T follicular helper cell (primary cell): Measurements from ENCODE around the gene CCDC102A.

Experiments
- DNase-seq: peaks from one replicate; pipeline ENCODE4 v3.0.0-alpha.2; 2020; ENCODE audit warnings: low read depth

CCDC102A gene

DNA sequence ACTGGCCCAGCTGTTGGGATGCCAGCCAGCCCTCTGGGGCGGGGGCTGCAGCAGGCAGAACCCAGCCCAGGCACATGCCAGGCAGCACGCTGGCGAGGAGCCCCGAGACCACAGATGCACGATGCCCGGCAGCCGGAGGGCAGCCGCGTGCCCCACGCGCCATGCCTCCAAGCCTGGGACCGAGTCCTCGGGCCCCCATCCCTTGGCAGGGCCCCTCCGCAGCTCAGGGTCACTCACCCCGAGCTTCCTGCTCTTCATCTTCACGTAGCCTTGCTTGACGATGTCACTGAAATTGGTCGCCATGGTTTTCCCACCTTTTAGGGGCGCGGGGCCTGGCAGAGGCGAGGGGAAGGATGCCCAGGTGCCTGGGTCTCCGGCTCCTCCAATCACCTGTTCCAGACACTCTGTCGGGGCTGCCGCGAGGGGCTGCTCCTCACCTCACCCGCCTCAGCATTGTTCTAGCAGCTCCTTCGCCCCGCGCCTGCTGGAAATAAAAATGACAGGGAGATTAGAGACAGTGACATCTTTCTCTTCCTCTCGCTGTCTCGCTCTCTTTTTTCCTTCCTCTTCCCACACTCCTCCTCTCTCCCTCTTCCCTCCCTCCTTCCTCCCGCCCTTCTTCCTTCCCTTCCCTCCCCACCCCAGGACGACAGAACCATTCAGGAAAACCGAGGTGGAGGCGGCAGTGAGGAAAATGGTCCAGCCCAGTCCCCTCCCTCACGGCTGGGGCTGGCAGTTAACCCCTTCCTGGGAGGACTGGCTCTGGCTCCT, 57.0 kb downstream of the CCDC102A start:
- DNase-seq: no peak

DNA sequence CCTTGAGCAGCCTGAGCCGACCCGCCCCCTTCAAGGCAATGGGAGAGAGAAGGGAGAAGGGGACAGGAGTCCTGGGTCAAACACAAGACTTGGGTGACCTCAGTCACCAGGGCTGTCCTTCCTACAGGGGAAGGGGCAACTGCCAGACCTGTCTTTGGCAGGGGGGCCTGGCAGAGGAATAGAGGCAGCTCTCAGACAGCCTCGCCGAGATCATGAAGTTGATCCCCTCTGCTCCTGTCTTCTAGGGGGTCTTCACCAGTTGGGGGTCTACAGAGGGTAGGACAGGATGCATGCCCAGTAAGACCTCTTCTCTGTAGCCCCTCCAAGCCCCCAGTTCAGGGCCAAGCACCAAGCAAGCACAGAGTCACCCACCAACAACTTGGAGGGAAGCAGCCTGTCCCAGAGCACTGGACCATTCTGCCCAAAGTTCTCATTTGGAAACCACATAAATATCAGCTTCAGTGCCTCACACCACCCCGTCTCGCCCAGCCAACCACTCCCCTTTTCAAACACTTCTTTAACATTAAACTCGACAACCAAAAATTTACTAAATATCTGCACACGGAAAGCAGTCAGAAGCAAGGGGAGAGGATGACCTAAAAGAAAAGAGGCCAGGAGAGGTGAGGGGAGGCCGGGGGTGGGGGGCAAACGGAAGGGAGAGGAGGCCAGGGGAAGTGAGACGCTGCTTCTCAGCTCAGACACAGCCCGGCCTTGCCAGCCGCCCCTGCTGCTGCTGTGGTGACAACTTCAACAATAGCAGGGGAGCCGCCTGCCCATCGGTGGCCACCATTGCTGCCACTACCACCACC, 57.8 kb downstream of the CCDC102A start:
- DNase-seq: no peak

DNA sequence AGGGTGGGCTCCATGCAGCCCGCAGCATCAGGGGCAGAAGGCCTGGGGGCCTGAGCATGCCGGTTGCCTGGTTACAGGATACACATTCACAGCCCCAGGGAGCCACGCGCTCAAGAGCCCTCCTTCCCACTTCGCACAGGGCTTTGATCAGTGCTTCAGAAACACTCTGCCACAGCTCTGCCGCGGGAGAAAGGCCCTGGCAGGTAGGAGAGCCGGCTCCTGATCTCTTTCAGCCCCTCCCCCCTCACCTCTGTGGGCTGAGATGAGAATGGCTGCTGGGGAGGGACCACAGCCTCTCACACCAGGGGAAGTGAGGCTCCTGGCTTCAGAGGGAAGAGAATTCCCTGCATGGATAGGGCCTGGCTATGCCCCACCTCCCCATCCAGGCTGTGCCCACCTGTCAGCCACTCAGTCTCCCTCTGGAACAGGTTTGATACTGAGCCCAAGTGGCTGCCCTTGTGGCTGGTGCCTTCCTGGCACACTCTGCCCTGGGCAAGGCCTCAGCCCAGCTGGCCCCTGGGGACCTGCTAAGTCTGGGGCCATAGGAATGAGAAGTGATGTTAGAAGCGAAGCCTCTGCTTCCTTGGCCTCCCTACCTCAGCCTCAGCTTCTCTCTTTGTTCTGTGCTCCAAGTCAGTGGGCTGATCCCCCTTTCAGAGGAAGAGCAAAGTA, 58.7 kb downstream of the CCDC102A start:
- DNase-seq: no peak

DNA sequence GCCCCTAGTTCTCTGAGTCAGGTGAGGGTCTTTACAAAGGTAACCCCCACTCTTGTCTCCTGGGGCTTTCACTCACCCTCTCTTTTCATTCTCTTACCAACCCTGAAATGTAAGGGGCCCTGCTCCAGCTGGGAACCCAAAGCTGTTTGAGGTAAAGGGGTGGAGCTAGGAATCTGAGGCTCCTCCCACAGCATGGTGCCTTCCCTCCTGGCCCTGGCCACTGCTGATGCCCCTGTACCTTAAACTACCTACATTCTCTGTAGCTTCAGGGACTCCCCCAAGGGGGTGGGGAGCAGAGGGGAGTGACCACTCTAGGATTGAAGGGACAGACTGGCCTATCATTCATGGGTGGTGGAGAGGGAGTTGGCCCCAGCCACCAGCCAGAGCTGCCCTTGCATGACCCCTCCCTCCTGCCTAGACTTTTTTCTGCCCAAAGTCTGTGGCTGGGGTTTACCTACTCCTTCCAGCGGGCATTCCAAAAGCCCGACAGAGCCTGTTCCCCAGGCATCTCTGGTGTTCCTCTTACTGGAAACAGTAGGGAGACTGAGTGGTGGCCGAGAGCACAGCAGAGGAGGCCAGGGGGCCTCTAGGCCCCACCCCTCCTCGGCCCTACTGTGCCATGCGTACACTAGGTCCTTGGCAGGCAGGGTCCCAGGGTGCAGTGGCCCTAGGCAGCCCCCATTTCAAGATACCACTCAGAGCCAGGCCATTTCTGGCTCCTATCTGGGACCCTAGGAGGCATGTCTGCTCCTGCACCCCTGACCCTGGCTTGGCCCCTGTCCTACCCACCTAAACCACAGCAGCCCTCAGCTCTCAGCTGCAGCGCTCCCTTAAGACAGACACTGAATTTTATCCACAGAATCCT, 59.6 kb downstream of the CCDC102A start:
- DNase-seq: no peak

DNA sequence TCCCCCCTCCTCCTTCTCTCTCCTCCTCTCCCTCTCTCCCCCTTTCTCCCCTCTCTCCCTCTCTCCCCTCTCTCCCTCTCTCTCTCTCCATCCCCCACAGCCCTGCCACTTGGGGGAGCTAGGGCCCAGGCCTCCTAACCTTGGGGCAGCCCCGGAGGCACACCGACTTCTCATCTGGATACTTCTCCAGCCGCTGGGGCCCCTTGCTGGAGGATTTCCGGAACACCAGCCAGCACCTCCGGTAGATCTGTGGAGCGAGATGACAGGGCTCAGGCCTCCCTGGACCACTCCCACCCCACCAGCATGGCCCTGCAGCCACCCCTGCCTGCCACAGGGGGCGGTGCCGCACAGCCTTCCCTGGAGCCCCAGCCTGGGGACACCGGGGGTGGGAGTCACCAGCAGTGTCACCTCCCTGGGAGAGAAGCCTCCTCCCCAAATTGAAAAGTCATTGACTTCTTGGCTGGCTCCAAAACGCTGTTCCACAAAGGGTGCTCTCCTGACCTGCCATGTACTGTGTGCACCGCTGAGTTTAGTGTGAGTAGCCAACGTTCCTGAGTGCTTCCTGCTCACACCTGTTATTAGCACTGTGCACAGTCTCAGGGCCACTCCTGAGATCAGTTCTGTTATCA, 60.5 kb downstream of the CCDC102A start:
- peak; percentile 64 for DNase-seq

DNA sequence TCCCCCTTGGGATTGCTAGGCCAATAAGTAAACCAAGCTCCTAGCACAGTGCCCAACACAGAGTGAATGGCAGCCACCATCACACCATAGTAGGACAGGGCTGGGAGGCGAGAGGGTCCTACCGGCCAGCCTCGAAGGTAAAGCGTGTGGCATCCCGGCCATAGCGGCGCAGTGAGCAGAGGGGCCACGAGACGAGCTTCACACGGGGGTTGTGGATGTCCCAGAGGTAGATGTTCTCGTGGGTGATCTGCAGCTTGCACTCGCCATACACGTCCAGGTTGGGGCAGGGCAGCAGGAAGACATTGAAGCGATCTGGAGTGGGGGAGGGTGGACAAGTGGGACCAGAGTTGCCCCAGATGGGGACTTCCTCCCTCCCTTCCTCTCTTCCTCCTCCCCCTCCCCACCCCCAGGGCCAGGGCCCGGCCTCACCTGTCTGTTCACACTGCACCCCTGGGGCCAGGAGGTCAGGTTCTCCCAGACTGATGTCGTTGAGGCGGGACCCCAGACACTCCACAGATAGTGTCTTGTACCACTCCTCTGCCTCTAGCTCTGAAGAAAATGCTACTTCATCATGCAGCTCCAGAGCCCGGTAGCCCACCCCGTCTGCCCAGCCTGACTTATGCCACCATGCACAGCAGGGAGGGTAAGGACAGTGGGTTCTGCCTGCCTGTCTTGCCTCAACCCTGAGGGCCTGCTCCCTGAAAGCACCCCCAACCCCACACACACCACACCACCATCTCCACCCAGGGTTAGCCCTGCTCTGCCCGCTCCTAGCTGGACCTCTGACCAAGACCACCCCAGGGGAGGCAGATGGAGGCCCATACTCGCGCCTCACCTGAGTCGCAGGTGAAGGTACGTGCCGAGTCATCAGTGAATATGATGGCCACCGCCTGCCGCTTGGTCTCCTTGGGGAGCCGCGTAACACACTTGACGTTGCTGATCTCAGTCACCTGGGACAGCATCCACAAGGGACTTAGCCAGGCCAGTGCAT, 61.4 kb downstream of the CCDC102A start:
- DNase-seq: no peak

DNA sequence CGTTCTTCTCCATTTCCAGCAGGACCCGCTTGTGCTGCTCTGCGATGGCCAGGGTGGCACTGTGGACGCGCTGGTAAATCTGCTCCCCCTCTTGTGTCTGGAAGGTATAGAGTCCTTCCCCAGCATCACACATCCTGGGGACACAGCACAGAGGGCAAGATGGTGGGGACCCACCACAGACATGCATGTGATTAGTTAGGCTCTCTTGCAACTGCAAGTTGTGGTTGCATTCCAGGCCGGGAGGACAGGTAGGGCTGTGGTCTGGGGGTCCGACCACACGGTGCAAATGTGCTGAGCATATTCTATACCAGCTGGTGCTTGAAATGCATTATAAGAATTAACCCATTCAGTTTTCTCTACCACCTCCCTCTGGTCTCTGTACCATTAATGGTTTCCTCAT, 62.5 kb downstream of the CCDC102A start:
- no peak for DNase-seq

DNA sequence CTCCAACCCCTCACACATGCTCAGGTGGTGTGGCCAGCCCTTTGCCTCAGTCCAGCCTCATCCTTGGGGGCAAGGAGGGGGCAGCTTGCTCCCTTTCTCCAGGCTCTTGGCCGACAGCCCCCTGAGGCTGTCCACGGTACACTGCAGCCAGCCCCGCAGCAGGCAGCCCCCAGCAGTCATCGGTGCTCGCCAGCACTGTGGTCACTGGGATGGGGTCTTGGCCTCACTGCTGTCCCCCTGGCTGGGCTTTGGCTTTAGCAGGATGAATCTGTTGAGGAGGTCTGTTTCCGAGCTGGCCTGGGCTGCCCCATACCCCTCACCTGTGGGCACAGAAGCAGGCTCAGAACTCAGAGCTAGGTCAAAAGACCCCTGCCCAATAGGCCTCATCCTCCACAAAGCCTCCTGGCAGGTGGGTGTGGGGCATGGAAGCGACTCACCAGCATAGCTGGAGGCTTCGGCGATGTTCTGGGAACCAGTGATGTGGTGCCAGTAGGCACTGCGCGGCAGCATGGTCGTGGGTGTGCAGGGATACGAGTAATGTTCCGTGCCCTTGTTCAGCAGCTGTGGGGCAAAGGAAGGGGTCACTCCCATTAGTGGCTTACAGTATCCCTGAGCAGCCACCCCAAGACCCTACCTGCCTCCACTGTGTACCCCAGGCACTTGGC, 63.1 kb downstream of the CCDC102A start:
- DNase-seq: no peak

DNA sequence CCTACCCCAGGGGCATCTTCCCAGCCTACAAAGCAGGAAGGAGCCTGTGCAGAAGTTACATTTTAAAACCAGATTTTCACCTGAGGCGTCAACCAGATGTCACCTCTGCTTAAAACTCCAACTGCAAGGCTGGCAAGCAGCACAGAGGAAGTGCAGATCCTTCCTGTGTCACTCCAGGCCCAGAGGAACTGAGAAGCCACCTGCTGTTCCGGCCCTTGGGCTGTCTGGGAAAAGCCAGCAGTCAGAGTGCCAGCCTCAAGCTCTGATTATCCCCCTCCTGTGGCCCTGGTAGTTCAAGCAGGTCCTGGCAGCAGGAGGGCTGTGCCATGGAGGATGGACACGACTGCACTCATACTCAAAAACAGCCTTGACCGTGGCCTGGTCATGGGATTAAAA, 63.7 kb downstream of the CCDC102A start:
- no peak for DNase-seq

DNA sequence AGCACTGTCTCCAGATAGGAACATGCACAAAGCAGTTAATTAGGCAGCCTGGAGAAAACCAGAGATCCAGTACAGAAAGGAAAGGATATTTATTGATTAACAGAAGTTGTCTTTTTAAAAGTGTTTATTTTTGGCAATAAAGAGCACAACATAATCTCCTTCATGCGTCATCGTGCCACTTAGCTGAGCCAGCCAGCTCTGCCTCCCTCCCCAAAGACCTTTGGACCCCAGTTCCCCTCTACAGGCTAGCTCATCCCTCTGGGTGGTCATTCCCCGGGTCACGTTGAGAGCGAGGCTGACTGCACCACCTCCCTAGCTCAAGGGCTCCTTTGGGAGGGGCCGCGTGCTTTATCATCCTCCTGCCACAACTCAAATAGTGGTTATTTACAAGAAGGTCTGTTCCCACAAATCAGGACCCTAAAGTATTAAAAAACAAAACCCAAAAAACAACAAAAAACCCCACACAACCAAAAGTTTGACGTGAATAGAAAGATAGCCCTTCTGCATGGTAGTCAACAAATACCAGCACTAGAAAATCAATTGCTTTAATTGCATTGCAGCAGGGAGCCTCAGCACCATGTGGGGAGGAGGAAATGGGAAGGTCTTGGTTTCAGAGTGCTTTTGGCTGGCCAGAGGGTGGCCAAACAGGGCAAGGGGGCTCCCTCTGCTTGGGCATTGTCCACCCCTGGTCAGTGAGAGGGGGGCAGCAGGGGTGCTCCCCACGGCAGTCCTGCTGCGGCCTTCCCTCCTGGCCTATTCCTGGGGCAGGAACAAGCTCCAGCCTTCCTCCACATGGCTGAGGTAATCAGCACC, 64.3 kb downstream of the CCDC102A start:
- DNase-seq: no peak

DNA sequence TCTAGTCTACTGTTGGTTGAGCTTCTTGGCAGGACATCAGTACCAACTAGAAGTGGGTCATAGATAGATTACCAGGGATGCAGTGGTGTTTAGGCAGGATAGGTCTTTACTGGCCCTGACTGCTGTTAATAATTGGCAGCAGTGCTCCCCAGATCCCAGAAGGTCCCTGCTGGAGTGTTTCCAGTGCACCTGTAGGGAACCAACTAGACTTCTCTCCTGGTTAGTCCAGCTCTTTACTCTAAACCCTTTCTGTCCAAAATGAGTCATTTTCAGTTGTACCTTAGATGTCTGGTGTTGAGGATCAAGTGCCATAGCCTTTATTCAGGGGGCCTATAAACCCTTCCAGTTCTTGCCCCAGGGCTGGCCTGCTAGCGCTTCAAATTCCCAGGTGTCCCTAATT, 65.2 kb downstream of the CCDC102A start:
- no peak for DNase-seq

DNA sequence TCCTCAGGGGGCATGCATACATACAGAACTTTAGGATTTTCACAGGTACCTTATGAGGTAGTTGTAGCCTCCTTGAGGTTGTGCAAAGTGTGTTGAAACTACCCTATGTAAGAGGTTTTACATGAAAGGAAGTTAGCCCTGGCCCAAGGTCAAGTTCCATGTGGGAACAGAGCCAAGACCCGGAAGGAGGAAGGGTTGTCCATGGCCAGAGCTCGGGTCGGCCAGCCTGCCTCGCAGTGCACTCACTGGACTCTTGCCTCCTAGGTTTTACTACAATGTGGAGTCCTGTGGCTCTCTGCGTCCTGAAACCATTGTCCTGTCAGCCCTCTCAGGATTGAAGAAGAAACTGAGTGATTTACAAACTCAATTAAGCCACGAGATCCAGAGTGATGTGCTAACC, 65.7 kb downstream of the CCDC102A start:
- DNase-seq: no peak

DNA sequence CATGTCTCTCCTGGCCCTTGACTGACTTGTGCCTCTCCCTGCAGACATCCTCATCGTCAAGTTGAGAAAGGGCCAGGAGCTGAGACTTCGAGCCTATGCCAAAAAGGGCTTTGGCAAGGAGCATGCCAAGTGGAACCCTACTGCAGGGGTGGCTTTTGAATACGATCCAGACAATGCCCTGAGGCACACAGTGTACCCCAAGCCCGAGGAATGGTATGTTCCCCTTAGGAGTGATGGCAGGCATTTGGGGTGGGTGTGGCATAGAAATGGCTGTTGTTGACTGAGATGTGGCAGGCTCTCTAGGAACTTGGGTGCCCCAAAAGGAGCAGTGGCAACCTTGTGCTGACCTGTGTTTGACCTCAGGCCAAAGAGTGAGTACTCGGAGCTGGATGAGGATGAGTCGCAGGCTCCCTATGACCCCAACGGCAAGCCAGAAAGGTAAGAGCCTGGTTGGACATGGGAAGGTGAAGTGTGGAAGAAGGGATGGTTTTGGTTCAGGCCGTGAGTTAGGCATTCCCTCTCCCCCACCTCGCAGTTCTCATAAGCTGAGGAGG, 66.4 kb downstream of the CCDC102A start:
- DNase-seq: no peak

DNA sequence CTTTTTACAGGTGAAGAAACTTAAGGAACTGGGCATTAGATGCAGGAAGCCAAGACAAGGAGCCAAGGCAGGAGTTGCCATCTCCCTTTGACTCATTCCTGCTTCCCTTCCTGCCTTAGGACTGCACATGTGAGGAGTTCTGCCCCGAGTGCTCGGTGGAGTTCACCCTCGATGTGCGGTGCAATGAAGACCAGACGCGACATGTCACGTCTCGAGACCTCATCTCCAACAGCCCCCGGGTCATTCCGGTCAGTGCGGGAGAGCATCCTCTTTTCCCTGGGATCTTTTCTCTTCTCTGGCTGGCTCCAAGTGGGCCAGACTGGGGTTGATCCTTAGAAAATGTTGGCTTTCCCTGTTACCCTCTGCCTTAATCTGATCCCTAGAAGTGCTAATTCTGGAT, 67.3 kb downstream of the CCDC102A start:
- no peak for DNase-seq

DNA sequence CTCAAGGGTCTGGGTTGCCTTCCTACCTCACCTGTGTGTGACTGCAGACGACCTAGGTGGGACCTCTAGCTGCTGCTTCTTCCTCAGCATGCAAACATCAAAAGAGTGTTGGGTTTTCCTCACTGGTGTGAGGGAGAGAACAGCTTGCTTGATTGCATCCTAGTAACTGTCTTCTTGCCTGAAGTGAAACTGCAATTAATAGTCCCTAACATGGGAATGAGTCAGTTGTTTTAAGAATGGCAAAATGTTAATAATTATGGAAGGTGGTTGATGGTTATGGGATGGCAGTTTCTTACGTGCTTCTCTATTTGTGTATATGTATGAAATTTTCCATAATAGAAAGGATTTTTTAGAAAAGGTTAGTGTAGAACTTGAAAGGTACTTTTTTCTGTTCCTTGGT, 68.0 kb downstream of the CCDC102A start:
- no peak for DNase-seq

DNA sequence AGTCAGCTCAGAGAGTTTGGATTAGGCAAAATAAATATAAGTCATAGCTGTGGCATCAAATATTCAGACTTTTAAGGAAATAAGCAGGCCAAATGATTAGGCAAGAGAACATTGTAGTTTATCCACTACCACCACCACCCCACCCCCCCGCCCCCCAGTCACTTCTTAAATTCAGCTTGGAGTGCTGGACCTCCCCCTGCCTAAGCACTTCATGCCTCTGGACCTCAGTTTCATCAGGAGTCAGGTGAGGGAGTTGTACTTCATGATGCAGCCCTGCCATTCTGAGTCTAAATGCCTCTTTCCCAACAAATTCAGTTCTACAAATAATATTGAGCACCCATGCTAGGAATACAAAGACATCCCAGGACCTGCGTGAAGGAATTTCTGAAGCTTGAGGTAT, 71.8 kb downstream of the CCDC102A start:
- no peak for DNase-seq

DNA sequence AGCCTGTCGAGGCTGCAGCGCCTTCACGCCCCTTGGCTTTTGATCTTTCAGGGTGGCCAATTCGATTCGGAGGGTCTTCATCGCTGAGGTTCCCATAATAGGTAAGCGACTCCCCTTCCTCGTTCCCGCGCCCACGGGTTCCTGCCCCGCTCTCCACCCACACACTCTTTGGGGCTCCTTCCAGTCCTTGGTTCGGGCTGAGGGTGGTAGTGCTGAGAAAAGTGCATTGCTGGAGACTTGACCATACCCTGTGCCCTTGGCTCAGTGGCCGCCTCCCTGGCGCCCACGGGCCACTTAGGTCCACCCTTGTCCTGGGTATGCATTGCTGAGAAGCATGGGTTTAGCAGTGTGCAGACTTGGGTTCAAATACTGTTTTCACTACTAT, 73.4 kb downstream of the CCDC102A start:
- DNase-seq: no peak

DNA sequence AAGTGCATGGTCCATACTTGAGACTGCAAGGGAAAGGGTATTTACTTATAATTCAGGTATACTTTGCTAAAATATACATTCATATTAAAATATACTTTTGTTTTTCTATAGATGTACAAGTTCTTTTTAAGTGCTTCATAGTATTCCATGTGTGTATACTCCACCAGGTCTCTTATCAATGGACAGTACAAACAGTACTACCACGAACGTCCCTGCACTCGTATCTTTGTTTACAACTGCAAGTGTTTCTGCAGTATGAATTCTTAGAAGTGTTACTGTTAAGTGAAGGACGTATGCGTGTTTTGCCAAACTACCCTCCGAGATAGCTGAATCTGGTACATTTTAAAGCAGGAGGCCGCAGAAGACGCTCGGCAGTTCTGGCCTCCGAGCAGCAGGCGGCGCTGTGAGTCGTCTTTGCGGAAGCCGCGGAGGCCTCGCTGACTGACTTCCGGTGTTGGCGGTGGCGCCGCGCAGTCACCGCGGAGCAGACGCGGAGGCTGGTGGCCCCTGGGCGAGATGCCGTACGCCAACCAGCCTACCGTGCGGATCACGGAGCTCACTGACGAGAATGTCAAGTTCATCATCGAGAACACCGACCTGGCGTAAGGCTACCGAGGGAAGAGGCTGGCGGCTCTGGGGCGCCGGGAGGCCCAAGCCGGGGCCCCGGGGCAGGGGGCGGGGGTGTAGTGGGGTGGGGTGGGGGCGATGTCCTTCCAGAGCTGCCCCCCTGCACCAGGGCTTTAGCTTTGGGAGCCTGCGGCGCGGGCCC, 74.0 kb downstream of the CCDC102A start, which contains the start of gene POLR2C:
Gene POLR2C, plus strand, starts transcription at position 471 of the 769 bp plus-strand sequence. Its CDS starts 46 bp downstream, at position 517.
- peak; percentile 89 for DNase-seq
